Hematopoietic multipotent progenitor cell treated with erythropoietin and hydrocortisone succinate and interleukin-3 and kit ligand, for 8 days (in vitro differentiated cells): ENCODE measurements around the gene MRPL3.

Experiments used
- DNase-seq: peaks from one replicate; pipeline ENCODE4 v3.0.0-alpha.2; 2015

Gene MRPL3

DNA sequence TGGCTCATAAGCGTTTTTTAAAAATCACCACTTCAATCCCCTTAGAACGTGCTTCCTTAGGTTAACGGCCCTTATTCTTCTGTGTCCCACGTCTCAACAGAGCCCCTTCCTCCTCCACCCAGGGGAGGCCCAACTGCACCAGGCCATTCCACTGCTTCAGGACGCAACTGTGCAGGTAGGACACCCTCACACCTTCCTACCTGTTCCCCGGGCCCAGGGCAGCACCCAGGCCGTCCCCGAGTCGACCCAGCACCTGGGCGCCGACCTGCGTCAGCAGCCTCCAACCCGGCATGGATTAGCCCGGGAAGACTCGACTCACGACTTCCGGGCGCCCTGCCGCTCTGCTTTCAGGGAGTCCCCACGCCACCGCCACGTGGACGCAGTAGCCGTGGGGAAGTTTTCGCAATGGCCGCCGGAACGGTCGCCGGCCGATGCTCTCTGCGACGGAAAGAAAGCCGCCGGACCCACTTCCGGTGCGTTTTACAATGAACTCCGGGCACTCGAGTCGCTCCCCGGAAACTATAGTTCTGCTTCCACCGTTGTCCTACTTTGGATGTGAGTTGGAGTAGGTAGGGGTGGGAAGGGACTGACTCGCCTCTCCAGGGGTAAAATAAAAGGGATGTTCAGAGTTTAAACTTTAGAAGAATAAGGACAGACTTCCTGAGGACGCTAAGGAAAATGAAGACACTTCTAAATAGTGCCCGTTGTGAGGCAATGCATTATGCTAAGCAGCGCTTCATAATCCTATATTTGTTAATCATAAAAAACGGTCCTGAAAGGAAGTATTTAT is at the start of gene MRPL3:
Gene MRPL3 (minus strand): TSS at position 442 of the 790 bp plus-strand sequence. CDS start 150 bp downstream, at position 292.
- DNase-seq = peak; percentile 92

DNA sequence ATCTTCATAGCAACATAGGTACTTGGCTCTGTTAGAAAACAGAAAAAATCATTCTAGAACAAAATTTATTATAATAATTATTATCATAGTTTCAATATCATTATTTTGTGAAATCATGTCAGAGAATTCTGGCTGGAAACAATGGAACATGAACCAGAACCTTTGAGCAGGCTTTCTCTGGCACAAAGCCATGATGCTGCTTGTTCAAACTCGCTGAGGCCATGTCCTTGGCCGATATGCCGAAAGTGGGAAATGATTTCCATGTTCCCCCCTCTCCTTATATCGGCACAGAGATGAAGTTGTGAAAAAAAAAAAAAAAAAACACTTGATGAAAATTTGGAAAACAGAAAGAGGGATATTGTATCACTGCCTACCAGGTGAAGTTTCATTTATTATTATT is 49.0 kb upstream of the MRPL3 start:
- DNase-seq = no peak

DNA sequence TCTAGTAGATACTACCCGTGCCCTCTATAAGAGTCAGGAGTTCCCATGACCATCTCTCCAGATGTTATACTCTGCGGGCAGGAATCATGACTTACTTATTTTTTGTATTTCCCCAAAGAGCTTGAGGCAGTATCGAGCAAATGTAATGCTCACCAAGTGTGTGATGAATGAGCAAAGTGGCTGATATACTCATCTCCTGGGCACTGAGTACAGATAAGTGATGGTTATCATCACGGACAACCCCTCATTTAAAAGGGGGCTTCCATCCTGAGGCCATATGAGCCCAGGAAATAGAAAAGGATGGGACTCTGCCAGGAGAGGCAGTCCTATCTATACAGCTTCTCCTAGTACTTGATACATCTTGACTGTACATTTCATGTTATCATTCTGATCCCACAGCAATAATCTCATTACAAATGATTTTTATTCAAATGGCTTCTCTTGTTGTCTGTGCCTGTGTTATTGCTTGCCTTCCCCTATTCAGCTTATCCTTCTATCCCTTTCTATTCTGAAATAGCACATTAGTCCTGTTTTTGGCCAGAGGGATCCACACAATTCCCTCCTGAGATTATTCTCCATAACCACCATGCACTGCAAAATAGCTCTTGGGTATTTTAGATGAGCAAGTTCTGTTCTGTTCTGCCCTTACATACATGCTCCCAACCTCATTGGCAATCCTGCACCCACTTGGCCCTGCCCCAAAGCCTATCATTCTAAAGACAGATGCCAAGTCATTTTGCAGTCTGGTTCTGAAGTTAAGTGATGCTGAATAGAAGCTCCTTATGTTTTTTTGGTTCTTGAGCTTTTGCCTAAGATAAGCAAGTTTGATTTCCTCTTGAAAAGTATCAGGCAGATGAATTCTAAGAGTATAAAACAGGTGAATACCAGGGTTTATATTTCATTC is 48.0 kb upstream of the MRPL3 start:
- no peak for DNase-seq

DNA sequence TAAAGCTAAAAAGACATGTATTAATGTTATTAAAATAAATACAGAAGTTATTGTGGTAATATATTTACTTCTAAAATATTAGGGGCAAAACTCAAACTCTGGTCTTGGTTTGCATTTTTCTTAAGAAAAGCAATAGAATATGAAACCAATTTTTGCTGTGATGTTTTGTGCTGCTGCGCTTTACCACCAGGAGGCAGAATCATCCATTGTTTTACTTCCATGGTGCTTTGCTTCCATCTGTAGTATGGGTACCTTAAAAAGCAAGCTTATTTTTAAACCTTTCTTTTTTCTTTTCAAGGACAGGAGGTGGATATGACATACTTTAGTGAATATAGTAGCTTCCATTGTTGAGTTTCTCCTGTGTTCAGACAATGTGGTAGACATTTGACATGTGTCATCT is 46.6 kb upstream of the MRPL3 start:
- peak; percentile 30 for DNase-seq

DNA sequence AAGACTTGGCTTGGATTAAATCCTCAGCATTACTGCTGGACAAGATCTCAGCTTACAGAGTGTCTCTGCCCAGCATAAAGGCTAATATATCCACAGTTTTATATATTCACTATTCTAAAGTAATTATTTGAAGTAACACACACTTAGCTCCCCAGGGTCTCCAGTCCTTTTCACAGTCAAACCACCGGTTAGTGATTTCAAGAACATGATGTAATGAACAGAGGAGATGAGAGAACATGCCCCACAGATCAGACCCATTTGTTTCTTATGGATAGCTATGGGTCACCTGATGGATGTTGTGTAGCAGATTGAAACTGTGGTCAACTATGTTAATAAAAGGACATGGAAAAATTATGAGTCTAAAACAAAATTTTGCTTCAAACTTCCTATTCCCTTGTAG is 44.8 kb upstream of the MRPL3 start:
- no peak for DNase-seq

DNA sequence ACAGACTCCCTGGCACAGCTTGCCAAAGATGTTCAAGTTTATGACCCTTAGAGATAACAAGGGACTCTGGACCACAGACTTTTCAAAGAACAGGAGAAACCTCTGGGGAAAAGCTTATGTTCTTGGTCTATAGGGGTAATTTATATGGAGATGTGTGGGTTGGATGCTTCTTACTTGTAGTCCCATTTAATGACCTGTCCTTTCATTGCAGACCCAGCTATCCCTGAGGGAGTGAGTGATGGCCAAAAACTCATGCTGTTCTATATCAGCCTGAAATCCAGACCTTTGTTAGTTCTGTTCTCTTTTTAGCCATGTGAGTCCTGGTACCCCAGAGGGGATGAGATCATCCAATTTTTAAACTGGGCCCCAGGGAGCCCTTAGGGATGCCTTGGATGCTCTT is 43.7 kb upstream of the MRPL3 start:
- no peak for DNase-seq

DNA sequence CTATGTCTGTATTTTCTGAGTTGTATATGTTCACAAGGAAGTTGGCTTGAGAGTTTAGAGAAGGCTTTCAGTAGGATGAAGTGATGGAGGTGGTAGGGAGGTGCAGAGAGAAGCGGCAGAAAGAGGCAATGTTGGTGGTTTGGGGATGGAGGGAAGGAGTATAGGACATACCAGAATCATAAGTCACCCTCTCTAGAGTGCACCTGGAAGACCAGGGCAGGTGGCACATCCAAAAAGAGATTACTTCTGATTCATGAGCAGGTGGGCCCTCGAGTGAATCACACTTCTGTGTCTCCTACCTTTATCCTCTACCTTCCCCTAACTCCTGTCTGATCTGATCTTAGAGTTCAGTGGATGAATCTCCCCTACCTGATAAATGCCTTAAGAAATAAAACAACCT is 41.8 kb upstream of the MRPL3 start:
- no peak for DNase-seq

DNA sequence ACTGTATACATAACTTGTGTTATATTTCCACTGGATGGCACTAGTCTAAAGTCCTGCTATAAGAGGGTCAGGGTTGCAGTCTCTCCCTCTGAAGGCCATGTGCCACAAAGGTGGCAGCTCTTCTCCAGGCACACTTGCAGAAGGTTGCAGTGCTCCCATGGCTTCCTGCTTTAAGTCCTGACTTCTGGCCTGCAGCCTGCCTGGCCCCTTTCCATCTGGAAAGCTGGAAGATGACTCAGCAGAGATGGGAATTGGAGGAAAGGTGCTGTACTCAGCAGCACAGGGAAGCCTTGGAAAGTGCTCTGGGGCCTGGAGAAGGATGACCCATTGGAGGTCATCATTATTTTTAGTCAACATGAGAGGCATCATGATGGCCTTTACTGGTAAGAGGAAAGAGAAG is 40.9 kb upstream of the MRPL3 start:
- DNase-seq = no peak

DNA sequence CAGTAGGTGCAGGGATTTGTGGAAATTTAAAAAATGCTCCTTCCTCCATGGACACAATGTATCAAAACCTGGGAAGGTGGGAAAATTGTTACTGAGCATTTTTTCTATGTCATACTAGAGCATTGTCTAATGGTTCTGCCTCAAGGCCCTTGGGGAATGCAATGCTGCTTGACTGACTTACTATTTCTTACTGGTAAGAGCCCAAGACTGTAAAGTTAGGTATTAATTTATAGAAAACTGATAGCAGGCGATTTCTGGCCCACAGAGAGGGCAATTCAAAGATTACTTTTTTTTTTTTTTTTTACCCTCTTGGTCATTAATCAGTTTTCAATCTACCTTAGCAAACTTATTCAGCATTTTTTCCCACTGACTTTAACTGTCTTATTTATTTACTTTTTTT is 38.5 kb upstream of the MRPL3 start:
- no peak for DNase-seq

DNA sequence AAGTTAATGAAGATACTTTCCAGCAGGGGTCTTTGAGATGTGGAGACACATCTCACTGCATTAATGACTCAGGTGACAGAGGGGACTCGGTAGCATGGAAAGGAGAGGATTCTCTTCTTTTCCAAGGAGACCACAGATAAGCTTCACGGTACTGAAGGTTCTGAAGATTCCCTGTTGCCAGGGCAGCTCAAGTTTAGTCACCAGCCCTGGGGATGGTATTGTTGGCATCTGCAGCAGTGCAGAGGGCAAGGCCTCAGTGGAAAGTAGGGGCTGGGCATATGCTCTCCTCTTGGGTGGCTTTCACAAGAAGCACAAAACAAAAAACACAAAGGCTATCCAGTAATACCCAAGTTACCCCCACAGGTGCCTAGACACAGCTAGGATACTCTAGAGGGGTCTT is 38.0 kb upstream of the MRPL3 start:
- DNase-seq = no peak

DNA sequence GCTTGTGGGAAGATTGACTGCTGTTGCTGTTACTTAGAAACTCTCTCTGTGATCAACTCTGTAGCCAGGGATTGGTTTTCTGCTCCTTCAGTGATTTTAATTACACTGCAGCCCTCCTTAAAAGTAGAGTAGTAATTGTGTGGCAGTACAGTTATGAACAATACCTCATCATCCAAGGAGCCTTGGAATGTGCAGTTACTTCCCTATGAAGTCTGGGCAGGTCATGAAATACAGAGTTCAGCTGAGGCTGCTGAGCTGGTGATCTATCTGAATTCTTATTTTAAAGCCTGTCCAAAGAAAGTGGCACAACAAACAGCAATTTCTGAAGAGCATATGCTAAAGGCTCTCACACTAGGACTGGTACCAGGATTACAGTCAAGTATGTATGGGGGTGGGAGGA is 37.4 kb upstream of the MRPL3 start:
- DNase-seq = no peak

DNA sequence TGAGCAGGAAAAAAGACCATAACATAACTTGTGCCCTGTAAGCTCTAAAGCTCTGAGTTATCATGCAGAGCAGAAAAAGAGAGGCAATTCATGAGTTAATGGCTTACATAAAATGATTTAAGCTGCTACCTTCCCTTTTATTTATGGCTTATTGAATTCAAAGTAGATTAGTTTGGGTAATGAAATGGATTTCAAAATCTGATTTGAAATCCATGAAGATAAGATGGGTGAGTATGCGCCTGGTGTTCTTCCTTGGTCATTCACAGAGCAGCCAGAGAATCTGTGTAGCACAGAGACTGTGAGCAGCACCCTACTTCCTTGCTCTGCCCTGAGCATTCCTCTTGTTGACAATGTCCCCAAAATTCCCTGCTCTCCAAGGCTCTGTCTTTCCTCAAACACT is 36.2 kb upstream of the MRPL3 start:
- DNase-seq = no peak

DNA sequence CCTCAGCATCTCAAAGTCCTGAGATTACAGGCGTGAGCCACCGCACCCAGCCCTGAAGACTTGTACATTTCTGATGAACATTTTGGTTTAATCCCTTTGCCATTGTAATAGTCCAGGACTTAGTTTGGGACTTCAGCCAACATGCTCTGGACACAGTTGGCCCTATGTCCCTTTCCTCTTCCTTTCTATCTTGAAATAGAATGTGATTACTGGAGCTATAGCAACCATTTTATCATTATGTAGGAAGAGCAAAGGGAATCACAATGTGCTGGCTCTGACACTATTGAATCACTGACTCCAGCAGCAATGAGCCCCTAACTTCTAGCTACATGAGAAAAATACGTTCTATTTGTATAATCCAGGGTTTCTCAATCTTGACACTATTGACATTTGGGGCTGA is 34.8 kb upstream of the MRPL3 start:
- DNase-seq = no peak

DNA sequence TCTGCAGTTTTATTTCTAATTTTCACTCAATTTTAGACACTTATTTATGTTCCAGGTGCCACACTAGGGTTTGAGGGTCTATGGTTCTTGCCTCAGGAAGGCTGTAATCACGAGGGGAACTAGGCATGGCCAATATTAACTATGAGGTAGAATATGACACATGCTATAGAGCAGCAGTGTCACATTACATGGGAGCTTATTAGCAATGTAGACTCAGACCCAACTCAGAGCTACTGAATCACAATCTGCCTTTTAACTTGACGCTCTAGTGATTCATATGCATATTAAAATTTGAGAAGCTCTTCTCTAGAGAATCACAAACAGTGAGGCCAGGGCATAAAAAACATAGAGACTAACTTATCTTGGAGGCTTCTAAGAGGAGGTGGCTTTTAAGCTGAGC is 32.8 kb upstream of the MRPL3 start:
- DNase-seq = no peak

DNA sequence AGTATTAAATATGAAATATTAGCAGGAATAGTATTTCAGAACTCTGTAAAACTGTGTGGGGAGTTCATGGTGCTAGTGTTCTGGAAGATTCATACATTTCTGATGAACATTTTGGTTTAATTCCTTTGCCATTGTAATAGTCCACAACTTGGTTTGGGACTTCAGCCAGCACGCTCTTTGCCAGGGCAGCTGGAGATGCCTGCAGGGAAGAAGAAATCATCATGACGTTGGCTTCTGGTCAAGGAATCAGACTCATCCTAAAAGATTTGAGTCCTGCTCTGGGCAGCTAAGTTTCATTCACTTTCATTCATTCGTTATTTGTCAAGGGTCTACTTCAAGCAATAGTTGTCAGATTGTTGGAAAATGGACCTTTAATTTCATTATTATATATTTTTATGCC is 32.4 kb upstream of the MRPL3 start:
- no peak for DNase-seq

DNA sequence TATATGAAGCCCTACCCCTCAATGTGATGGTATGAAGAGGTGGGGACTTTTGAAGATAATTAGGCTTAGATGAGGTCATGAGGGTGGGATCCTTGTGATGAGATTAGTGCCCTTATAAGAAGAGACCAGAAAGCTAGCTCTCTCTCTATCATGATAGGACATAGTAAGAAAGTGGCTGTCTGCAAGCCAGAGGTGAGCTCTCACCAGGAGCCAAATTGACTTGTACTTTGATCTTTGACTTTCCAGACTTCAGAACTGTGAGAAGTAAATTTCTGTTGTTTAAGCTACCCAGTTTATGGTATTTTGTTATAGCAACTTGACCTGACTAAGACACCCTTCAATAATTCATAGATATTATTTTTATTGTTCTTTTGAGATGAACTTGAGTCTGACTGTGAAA is 29.9 kb upstream of the MRPL3 start:
- DNase-seq = no peak

DNA sequence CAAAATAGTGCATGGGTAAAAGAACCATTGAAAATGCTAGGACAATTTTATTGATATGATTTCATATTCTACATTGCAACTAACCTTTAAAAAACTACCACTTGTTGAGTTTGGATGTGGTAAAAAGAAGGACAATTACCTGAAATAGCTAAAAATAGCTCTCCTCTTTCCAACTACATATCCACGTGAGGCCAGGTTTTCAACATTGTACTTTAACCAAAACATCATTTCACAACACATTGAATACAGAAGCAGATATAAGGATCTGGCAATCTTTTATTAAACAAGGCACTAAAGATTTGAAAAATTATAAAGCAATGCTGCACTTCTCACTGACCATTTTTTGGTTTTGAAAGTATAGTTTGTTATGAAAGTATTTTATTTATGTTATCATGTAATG is 28.1 kb upstream of the MRPL3 start:
- no peak for DNase-seq

DNA sequence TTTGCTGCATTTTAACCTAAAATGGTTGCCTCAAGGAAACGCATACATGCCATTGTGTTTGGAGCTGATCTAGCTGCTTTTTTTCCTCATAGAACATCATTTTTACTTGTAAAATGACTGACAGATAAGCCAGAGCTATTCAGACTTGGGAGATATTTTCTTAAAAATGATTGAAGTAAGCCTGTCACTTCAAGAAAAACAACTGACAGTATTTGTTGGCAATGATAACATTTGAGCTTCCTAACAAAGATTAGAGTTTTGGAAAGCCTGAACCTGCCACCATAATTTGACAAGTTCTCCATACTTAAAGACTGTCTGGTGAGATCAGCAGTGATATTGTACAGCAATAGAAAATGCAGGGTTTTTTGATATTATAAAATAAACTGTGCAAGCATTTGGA is 27.6 kb upstream of the MRPL3 start:
- no peak for DNase-seq

DNA sequence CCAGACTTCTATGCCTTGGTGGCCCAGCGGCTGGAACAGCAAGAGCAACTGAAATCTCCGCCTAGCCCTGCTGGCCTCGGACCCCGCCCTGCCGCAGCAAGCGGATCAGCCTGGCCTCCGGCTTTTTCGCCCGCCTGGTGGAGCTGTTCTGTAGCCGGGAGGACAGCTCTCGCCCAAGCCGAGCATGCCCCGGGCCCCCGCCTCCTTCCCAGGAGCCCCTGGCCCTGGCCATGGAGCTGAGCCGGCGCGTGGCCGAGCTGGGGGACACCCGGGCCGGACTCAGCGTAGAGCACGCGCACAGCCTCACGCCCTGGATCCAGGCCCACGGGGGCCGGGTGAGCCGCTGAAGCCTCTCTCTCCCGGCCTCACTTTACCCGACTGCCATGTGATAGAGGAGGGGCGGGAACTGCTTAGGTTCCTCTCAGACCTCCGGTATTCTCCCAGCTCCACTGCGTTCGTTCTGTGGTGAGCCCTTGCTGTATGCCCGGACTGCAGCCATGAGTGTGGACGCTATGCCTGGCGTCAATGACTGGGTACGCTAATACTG is 24.1 kb upstream of the MRPL3 start:
- peak; percentile 37 for DNase-seq

DNA sequence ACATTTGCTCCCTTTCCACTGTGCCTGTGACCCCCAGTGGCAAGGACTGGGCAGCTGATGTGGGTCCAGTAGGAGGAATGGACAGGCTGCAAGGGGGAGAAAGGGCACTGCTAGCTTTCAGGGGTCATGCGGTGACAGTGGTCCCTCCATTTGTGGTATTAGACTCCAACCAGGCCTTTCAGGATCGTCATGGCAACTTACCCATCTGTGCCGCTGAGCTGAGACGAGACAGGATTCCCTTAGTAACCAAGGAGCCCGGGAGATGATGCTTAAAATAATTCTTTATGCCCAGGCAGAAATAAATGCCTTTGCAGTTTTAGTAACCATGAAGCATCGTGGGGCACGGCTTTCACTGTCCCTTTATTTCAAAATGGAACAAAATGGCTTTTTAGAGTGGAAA is 15.9 kb upstream of the MRPL3 start:
- no peak for DNase-seq

DNA sequence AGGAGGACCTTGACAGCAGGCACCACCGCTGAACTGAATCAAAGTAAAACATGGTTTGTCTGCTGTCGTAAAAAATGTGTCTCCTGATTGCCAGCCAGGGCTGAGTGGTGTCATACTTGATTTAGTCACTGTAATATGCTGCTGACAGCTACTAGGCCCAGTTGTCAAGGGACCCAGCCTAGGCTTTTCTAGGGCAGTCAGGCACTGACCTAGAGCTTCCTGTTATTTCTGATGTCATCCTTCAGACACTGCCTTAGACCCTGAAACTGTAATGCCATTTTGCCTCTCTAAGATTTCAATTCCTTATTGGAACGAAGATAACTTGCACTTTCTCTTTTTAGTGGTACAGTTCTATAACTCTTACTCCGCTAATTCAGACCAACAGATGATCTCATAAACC is 2.6 kb upstream of the MRPL3 start:
- no peak for DNase-seq

DNA sequence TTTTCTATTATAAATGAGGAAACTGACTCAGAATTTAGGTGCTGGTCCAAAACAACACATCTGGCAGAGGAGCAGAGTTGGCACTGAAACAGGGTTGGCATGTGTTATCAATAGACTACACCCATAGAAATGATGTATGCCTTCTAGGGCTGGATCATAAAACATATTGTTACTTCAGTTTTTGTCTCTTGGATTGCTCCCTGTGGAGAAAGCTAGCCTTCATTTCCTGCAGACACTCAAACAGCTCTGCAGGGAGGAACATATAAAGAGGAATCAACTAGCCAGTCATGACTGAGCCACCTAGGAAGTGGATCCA is 507 bp upstream of the MRPL3 start:
- peak; percentile 52 for DNase-seq

DNA sequence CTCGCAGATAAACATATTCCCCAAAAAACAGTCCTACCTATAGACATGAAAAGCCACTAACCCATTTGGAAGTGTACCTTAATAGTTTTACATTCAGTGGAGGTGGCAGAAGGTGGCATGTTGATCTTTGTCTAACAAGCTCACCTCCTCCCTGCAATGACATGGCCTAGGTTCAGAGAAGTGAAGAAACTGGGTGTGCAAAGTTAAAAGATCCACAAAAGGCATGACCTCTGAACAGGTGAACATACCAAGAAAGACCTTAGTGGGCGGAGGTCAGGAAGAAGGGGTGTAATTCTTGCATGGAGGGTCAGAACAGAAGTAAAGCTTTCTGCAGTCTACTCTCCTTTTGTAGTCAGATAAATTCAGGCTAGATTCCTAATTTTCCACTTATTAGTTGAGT is 822 bp downstream of the MRPL3 start:
- DNase-seq = peak; percentile 25

DNA sequence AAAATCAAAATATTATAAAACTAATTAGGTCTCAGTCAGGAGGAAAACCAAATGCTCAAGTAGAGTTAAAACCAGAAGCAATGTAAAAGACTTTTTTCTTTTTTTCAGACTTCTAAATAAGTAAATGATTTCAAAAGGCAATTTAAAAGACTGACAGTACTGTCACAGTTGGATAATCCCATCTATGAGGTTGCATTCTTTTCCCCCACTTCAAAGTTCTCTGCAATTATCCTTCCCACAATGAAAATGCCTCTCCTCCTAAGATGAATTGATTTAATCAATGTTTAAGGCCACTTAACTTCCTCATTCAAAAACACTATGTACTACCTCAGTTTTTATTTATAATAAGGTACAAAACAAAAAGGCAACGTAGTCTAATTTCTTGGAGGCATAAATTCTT is 8.1 kb downstream of the MRPL3 start:
- DNase-seq = no peak
